ENCODE measurements around the gene PLEKHA1. TPM values are rescaled to one million over a fixed set of nuclear protein-coding genes. Genes with fewer than 3 reads are reported as not detected.

PLEKHA1 gene
- total and polyA plus RNA-seq, 2 experiments from 2014 or later, result 25.8 to 36.6 TPM

DNA sequence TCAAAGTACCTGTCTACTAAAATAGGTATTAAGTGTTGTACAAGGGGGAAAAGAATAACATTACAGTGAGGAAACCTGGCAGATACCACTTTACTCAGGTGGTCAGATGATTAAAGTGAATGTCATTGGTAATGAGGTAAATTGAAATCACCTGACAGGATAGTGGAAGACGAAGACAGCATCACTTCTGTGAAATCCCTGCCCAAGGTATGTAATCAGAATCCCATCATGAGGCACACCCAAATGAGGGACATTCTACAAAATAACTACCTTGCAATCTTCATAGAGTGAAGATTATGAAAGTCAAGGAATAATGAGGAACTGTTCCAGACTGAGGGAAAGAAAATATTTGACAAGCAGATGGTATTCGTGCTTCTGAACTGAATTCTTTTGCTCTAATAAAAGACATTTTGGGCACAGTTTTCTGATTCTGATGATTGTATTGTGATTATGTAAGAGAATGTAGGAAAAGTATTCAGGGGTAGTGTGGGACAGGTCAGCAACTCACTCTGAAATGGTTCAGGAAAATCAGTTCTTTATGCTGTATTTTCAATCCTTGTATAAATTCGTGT is 46.6 kb downstream of the PLEKHA1 start:
- no peak for ATAC-seq
- DNase-seq (ENCODE audit: low spot score), result no peak
- Histone ChIP-seq H3K79me2 (replicated peaks; ENCODE audit: insufficient read depth) (no peaks in the 10 kb centered on the region), H3K4me2 (no peak overlapping the region), H3K27ac (ENCODE audit: low read depth) (no peak overlapping the region), H2AFZ (no peak overlapping the region), H3K4me1 (ENCODE audit: insufficient read depth) (peaks cover 12% of the 10 kb centered on the region), H3F3A (replicated peaks; ENCODE audit: low read depth) (no peaks in the 10 kb centered on the region), H3K9me2 (ENCODE audit: insufficient read depth) (no peaks in the 10 kb centered on the region), H3K27me3 (ENCODE audit: insufficient read depth) (no peaks in the 10 kb centered on the region), H3K36me3 (ENCODE audit: insufficient read depth) (no peaks in the 10 kb centered on the region), H4K20me1 (replicated peaks; ENCODE audit: insufficient read depth) (0 out of 2 replicates have a peak, but pooled peaks cover 5% of the 10 kb centered on the region), H3K4me3 (no peak overlapping the region)
- H3K9me3 Mint-ChIP-seq, result no peaks in the 10 kb centered on the region
- peaks cover 6% of the 10 kb centered on the region; the same call in 2 of the 3 replicates for H3K36me3 Mint-ChIP-seq (ENCODE audit: low read depth)
- H3K4me1 Mint-ChIP-seq, result peaks cover 10% of the 10 kb centered on the region; the same call in 2 of the 3 replicates
- no peak overlapping the region for H3K4me3 Mint-ChIP-seq
- TF ChIP-seq STAT1 (IDR thresholded peaks at IDR 0.05; ENCODE audit: unreplicated experiment) (no peak), REST (IDR thresholded peaks at IDR 0.05; ENCODE audit: unreplicated experiment) (no peak), EZH2 (IDR thresholded peaks at IDR 0.05; ENCODE audit: low read depth, unreplicated experiment) (no peak), ZNF114 (CRISPR knock-in tag; IDR thresholded peaks at IDR 0.05) (no peak), EZH2phosphoT487 (IDR thresholded peaks at IDR 0.05; ENCODE audit: unreplicated experiment) (no peak), JUNB (IDR thresholded peaks at IDR 0.05; ENCODE audit: unreplicated experiment) (no peak), ZNF462 (CRISPR knock-in tag; IDR thresholded peaks at IDR 0.05) (no peak), POLR2AphosphoS5 (IDR thresholded peaks at IDR 0.05; ENCODE audit: low read depth) (no peak)
- TF ChIP-seq, protein P1, sequence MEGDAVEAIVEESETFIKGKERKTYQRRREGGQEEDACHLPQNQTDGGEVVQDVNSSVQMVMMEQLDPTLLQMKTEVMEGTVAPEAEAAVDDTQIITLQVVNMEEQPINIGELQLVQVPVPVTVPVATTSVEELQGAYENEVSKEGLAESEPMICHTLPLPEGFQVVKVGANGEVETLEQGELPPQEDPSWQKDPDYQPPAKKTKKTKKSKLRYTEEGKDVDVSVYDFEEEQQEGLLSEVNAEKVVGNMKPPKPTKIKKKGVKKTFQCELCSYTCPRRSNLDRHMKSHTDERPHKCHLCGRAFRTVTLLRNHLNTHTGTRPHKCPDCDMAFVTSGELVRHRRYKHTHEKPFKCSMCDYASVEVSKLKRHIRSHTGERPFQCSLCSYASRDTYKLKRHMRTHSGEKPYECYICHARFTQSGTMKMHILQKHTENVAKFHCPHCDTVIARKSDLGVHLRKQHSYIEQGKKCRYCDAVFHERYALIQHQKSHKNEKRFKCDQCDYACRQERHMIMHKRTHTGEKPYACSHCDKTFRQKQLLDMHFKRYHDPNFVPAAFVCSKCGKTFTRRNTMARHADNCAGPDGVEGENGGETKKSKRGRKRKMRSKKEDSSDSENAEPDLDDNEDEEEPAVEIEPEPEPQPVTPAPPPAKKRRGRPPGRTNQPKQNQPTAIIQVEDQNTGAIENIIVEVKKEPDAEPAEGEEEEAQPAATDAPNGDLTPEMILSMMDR (conservative IDR thresholded peaks at IDR 0.05; ENCODE audit: low read depth in 2 of 2), result no peak
- no peak overlapping the region for H3K27ac Mint-ChIP-seq
- H3K27me3 Mint-ChIP-seq (ENCODE audit: insufficient read depth, low read depth, poor library complexity), result peaks cover 2% of the 10 kb centered on the region
